ENCODE results near the gene MORN5. TPM values are rescaled to one million over a fixed set of nuclear protein-coding genes. Genes with fewer than 3 reads are reported as not detected.

Gene MORN5
- total RNA-seq, 4 donors from 2014 or later: not detected

GRCh38 chr9:122143296-122143695 is 16.4 kb upstream of the MORN5 start:
- intact Hi-C loops (cut with DNase I; ENCODE audit: low total_unique reads): no loop called here
- no peak overlapping the region for H3K4me3 ChIP-seq (ENCODE audit: low read depth, poor library complexity, severe bottlenecking)
- TF ChIP-seq CTCF (IDR thresholded peaks at IDR 0.05) (no peak), POLR2A (IDR thresholded peaks at IDR 0.05) (no peak)
- WGBS, 2 donors: 72 to 73% methylated on average over 1 of the region's 1 CpG
- DNase-seq (ENCODE audit: low spot score in 2 of 2): no peak

- peak in 1 of 2 donors; percentile 75 for DNase-seq (ENCODE audit: low spot score in 2 of 2)
- H3K4me3 ChIP-seq (ENCODE audit: low read depth, poor library complexity, severe bottlenecking): no peak overlapping the region
- WGBS, 2 donors: 73 to 83% methylated on average over 14 of the region's 14 CpGs
- no peak for TF ChIP-seq CTCF (IDR thresholded peaks at IDR 0.05)
- TF ChIP-seq POLR2A (IDR thresholded peaks at IDR 0.05): no peak
- intact Hi-C loops (cut with DNase I; ENCODE audit: low total_unique reads): no loop called here
Observed at GRCh38 chr9:122143876-122144405, 15.8 kb upstream of the MORN5 start.

- intact Hi-C loops (cut with DNase I; ENCODE audit: low total_unique reads): no loop called here
- no peak for TF ChIP-seq POLR2A (IDR thresholded peaks at IDR 0.05)
- no peak for TF ChIP-seq CTCF (IDR thresholded peaks at IDR 0.05)
- no peak overlapping the region for H3K4me3 ChIP-seq (ENCODE audit: low read depth, poor library complexity, severe bottlenecking)
- no peak for DNase-seq (ENCODE audit: low spot score in 2 of 2)
- 91% methylated on average over 3 of the region's 3 CpGs for WGBS, 2 donors
Observed at GRCh38 chr9:122144836-122145591, 14.7 kb upstream of the MORN5 start.

GRCh38 chr9:122145592-122145863 is 14.2 kb upstream of the MORN5 start:
- H3K4me3 ChIP-seq (ENCODE audit: low read depth, poor library complexity, severe bottlenecking): no peak overlapping the region
- intact Hi-C loops (cut with DNase I; ENCODE audit: low total_unique reads): no loop called here
- DNase-seq (ENCODE audit: low spot score in 2 of 2): no peak
- WGBS, 2 donors: 85 to 98% methylated on average over 2 of the region's 2 CpGs
- TF ChIP-seq POLR2A (IDR thresholded peaks at IDR 0.05) (no peak), CTCF (IDR thresholded peaks at IDR 0.05) (no peak)

- peak in 1 of 2 donors; percentile 20 for DNase-seq (ENCODE audit: low spot score in 2 of 2)
- WGBS, 2 donors: 76 to 85% methylated on average over 4 of the region's 4 CpGs
- intact Hi-C loops (cut with DNase I; ENCODE audit: low total_unique reads): no loop called here
Observed at GRCh38 chr9:122151267-122151828, 8.4 kb upstream of the MORN5 start.

More at GRCh38 chr9:122151267-122151828, 8.4 kb upstream of the MORN5 start:
- no peak overlapping the region for H3K4me3 ChIP-seq (ENCODE audit: low read depth, poor library complexity, severe bottlenecking)
- TF ChIP-seq CTCF (IDR thresholded peaks at IDR 0.05) (no peak), POLR2A (IDR thresholded peaks at IDR 0.05) (no peak)

All from lower leg skin (tissue), 4 donors.